GM12878 (cell line): Measurements from ENCODE around the gene MVB12B. TPM values are rescaled to one million over a fixed set of nuclear protein-coding genes. Genes with fewer than 3 reads are reported as not detected.

Experiments used
- ATAC-seq: fragments of 200-7000 bp; cut with Tn5 transposase; 3 replicates; pipeline ENCODE4 v1.9.1; 2020; ENCODE audit warnings: mild to moderate bottlenecking, moderate library complexity
- BruUV-seq: library from RNA; stranded (reverse); fragments of 400-500 nt; replicated peaks from 2 replicates; lab custom pipeline; 2021; lab: Mats Ljungman, UMichigan
- CTCF ChIA-PET: fragments of 300-600 bp; sonication (Branson Sonifier 250); formaldehyde crosslinking; extraction: SDS; loops from one replicate; lab custom pipeline; 2021; ENCODE audit warnings: inconsistent platforms; lab: Yijun Ruan, JAX
- POLR2A ChIA-PET: fragments of 350-600 bp; formaldehyde crosslinking; extraction: SDS; loops from one replicate; lab custom pipeline; 2021; ENCODE audit warnings: inconsistent platforms; lab: Charles Lee
- RAD21 ChIA-PET: fragments of 300-600 bp; sonication (Branson Sonifier 250); formaldehyde crosslinking; loops from one replicate; lab custom pipeline; 2023; ENCODE audit warnings: antibody characterized with exemption; ENCODE audit not compliant: unreplicated experiment; lab: Charles Lee
- SMC1A ChIA-PET: fragments of 300-600 bp; sonication (Branson Sonifier 250); formaldehyde crosslinking; loops from one replicate; lab custom pipeline; 2023; ENCODE audit not compliant: unreplicated experiment, uncharacterized antibody; lab: Charles Lee
- DNase-seq: peaks from one replicate; pipeline ENCODE4 v3.0.0-alpha.2; 2011; ENCODE audit warnings: low read depth, low spot score
- FAIRE-seq: peaks from 3 replicates; lab custom pipeline; 2011; peaks lifted over from hg19 to GRCh38; lab: Jason Lieb, UNC
- H2AFZ ChIP-seq: 2 replicates; pipeline ENCODE4 v1.6.0; 2011; ENCODE audit warnings: low read depth, low read length, control low read depth; ENCODE audit not compliant: control insufficient read depth
- H3K27ac ChIP-seq: 2 replicates; pipeline ENCODE4 v1.5.1; 2011; ENCODE audit warnings: control low read depth; ENCODE audit not compliant: control insufficient read depth, insufficient read depth
- H3K27me3 ChIP-seq, 2 experiments: replicated peaks in 1 of 2; 2 replicates each; pipeline versions ENCODE4 v1.6.0 to v1.6.1; 2011; ENCODE audit warnings: low read length in 1 of 2; ENCODE audit not compliant: control insufficient read depth in 2 of 2, insufficient read depth in 2 of 2
- H3K36me3 ChIP-seq, 2 experiments: 2 replicates each; pipeline ENCODE4 v1.5.1; 2011; ENCODE audit warnings: low read length in 1 of 2; ENCODE audit not compliant: control insufficient read depth in 2 of 2, insufficient read depth in 2 of 2
- H3K4me1 ChIP-seq: 2 replicates; pipeline ENCODE4 v1.6.1; 2011; ENCODE audit warnings: mild to moderate bottlenecking, low read length, moderate library complexity, mixed read lengths; ENCODE audit not compliant: control insufficient read depth, insufficient read depth
- H3K4me2 ChIP-seq: 2 replicates; pipeline ENCODE4 v1.6.0; 2011; ENCODE audit warnings: control low read depth; ENCODE audit not compliant: control insufficient read depth, insufficient read depth
- H3K4me3 ChIP-seq: fragments of 200-600 bp; sonication (generic); 2 replicates; pipeline ENCODE4 v1.5.1; 2016
- H3K79me2 ChIP-seq: 2 replicates; pipeline ENCODE4 v1.6.0; 2011; ENCODE audit warnings: low read length; ENCODE audit not compliant: control insufficient read depth, insufficient read depth
- H3K9ac ChIP-seq: 2 replicates; pipeline ENCODE4 v1.8.0; 2011; ENCODE audit warnings: low read length, control low read depth, mixed read lengths; ENCODE audit not compliant: control insufficient read depth, insufficient read depth
- H3K9me3 ChIP-seq: replicated peaks from 3 replicates; pipeline ENCODE4 v1.5.1; 2011; ENCODE audit warnings: mild to moderate bottlenecking, low read length; ENCODE audit not compliant: control insufficient read depth, insufficient read depth
- H4K20me1 ChIP-seq: 2 replicates; pipeline ENCODE4 v1.6.0; 2011; ENCODE audit not compliant: control insufficient read depth, insufficient read depth
- FOXM1 ChIP-seq: IDR thresholded peaks from 2 replicates; pipeline ENCODE4 v1.6.1; 2012; ENCODE audit warnings: low read depth, mild to moderate bottlenecking, inconsistent platforms, low read length, moderate library complexity
- HDAC2 ChIP-seq: fragments of 200-600 bp; sonication (generic); IDR thresholded peaks from 2 replicates; pipeline ENCODE4 v1.6.1; 2017
- NR2C2 ChIP-seq: IDR thresholded peaks from 2 replicates; pipeline ENCODE4 v1.6.1; 2011; ENCODE audit warnings: borderline replicate concordance, low read depth; ENCODE audit not compliant: control insufficient read depth, insufficient read length
- PML ChIP-seq: IDR thresholded peaks from 2 replicates; pipeline ENCODE4 v1.6.1; 2012; ENCODE audit warnings: low read length, inconsistent platforms
- POLR2A ChIP-seq: IDR thresholded peaks from 2 replicates; pipeline ENCODE4 v1.6.1; 2011; ENCODE audit warnings: low read depth, mild to moderate bottlenecking, low read length
- RAD21 ChIP-seq: IDR thresholded peaks from 2 replicates; pipeline ENCODE4 v1.6.1; 2011; ENCODE audit warnings: mild to moderate bottlenecking, low read depth, low read length, moderate library complexity; ENCODE audit not compliant: insufficient read depth
- SIN3A ChIP-seq: IDR thresholded peaks from 2 replicates; pipeline ENCODE4 v1.6.1; 2012; ENCODE audit warnings: low read depth, low read length, improper control_type of control experiment
- SIX5 ChIP-seq: IDR thresholded peaks from 2 replicates; pipeline ENCODE4 v1.6.1; 2011; ENCODE audit warnings: mild to moderate bottlenecking, low read depth, low read length, moderate library complexity; ENCODE audit not compliant: severe bottlenecking
- TBL1XR1 ChIP-seq: IDR thresholded peaks from 2 replicates; pipeline ENCODE4 v1.6.1; 2012; ENCODE audit warnings: low read depth, low read length, improper control_type of control experiment
- ZBTB33 ChIP-seq: fragments of 450-650 bp; IDR thresholded peaks from 2 replicates; pipeline ENCODE4 v1.6.1; 2017; ENCODE audit warnings: mild to moderate bottlenecking
- ZNF592 ChIP-seq: fragments of 450-650 bp; IDR thresholded peaks from 2 replicates; pipeline ENCODE4 v1.6.1; 2017; ENCODE audit warnings: mild to moderate bottlenecking, moderate library complexity
- ZNF622 ChIP-seq: fragments of 450-650 bp; IDR thresholded peaks from 2 replicates; pipeline ENCODE4 v1.6.1; 2017; ENCODE audit warnings: mild to moderate bottlenecking, inconsistent platforms
- WGBS: methylation state at CpG from one replicate; pipeline ENCODE4 v1.1.6; 2016; ENCODE audit warnings: low lambda C conversion rate; ENCODE audit not compliant: insufficient replicate concordance, insufficient coverage; ENCODE audit errors: missing lambda C conversion rate; 5-methylcytosine and 5-hydroxymethylcytosine counted together
- in situ Hi-C: fragments of 300-500 bp; cut with MboI; formaldehyde crosslinking; loops from 9 replicates; pipeline ENCODE4 v1.14.3; 2018; ENCODE audit warnings: mixed read lengths
- intact Hi-C: fragments of 100-400 bp; cut with micrococcal nuclease; formaldehyde crosslinking; loops from one replicate; pipeline ENCODE4 v1.14.2; 2022; ENCODE audit not compliant: unreplicated experiment
- polyA plus RNA-seq, 11 experiments: library from polyadenylated mRNA; depleted of rRNA in 4 of 11; unstranded in 6 of 11; stranded (reverse) in 5 of 11; fragments of >200 nt; fragmentation: Nextera tagmentation in 4 of 11; fragmentation: Illumina TruSeq in 1 of 11; extraction: Ambion mirVana in 4 of 11; extraction: Trizol in 1 of 11; gene quantifications; 1 replicate in 1 of 11; 2 replicates in 10 of 11; pipeline versions ENCODE4 v1.2.1 to v1.2.3, GENCODE V29; 2011 to 2016; ENCODE audit warnings: inconsistent platforms in 2 of 11, missing spikeins in 2 of 11, low read depth in 1 of 11
- total RNA-seq, 4 experiments: library from RNA; depleted of rRNA in 3 of 4; stranded (reverse); fragments of >200 nt in 3 of 4; fragmentation: Illumina TruSeq in 1 of 4; extraction: Trizol in 1 of 4; gene quantifications; 2 replicates each; pipeline versions ENCODE4 v1.2.1 to v1.2.3, GENCODE V29; 2013 to 2021
- TF ChIP-seq, protein P1 (sequence below): fragments of 450-650 bp; IDR thresholded peaks from 2 replicates; pipeline ENCODE4 v1.6.1; 2014; ENCODE audit warnings: mild to moderate bottlenecking
- TF ChIP-seq, protein P2 (sequence below): IDR thresholded peaks from 2 replicates; pipeline ENCODE4 v1.6.1; 2012; ENCODE audit warnings: low read depth, low read length, improper control_type of control experiment
- TF ChIP-seq, protein P3 (sequence below): fragments of 150-350 bp; IDR thresholded peaks from 2 replicates; pipeline ENCODE4 v1.6.1; 2016; ENCODE audit warnings: low read depth, low read length

MVB12B gene
- total and polyA plus RNA-seq, 10 of the 15 experiments (the other 5 are each of a cell fraction or from before 2014, with no cell fraction given) = 0.08 TPM; not detected in 9

GRCh38 chr9:126480813-126481212, 154.2 kb downstream of the MVB12B start:
- Histone ChIP-seq H3K79me2 (no peaks in the 10 kb centered on the region), H3K4me1 (no peaks in the 10 kb centered on the region), H3K4me3 (no peak overlapping the region), H3K9me3 (no peaks in the 10 kb centered on the region; the same call in 2 of the 3 replicates), H3K36me3 (no peaks in the 10 kb centered on the region), H4K20me1 (no peaks in the 10 kb centered on the region), H3K4me2 (no peak overlapping the region), H3K27me3 (peaks cover 0 to 1% of the 10 kb centered on the region in 2 experiments; a peak in 2 of 4 replicates), H3K9ac (no peak overlapping the region), H2AFZ (no peak overlapping the region), H3K27ac (no peak overlapping the region)
- WGBS = 24% methylated on average over 6 of the region's 6 CpGs
- SMC1A ChIA-PET = no interaction called here
- CTCF ChIA-PET = interaction anchor here (0.8 to 1.6 kb wide), 2 partner anchors 11 to 178 kb away, joined by 3 to 9 read pairs; no protein-coding TSS in a partner anchor
- in situ Hi-C loops (loop anchor here (10.0 kb wide), 1 partner anchor 336 kb away; no protein-coding TSS in a partner anchor), intact Hi-C loops (no loop called here)
- POLR2A ChIA-PET = no interaction called here
- FAIRE-seq (no peak), ATAC-seq (no peak), DNase-seq (no peak)
- RAD21 ChIA-PET = no interaction called here
- no TSS peak for BruUV-seq
- TF ChIP-seq SIX5 (no peak), FOXM1 (no peak), ZNF622 (no peak), ZBTB33 (no peak), HDAC2 (no peak), NR2C2 (no peak), ZNF592 (no peak), POLR2A (no peak), TBL1XR1 (no peak), PML (no peak), RAD21 (no peak), SIN3A (no peak)
- TF ChIP-seq, protein P1, sequence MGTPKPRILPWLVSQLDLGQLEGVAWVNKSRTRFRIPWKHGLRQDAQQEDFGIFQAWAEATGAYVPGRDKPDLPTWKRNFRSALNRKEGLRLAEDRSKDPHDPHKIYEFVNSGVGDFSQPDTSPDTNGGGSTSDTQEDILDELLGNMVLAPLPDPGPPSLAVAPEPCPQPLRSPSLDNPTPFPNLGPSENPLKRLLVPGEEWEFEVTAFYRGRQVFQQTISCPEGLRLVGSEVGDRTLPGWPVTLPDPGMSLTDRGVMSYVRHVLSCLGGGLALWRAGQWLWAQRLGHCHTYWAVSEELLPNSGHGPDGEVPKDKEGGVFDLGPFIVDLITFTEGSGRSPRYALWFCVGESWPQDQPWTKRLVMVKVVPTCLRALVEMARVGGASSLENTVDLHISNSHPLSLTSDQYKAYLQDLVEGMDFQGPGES = no peak
- TF ChIP-seq, protein P2, sequence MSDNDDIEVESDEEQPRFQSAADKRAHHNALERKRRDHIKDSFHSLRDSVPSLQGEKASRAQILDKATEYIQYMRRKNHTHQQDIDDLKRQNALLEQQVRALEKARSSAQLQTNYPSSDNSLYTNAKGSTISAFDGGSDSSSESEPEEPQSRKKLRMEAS = no peak
- TF ChIP-seq, protein P3, sequence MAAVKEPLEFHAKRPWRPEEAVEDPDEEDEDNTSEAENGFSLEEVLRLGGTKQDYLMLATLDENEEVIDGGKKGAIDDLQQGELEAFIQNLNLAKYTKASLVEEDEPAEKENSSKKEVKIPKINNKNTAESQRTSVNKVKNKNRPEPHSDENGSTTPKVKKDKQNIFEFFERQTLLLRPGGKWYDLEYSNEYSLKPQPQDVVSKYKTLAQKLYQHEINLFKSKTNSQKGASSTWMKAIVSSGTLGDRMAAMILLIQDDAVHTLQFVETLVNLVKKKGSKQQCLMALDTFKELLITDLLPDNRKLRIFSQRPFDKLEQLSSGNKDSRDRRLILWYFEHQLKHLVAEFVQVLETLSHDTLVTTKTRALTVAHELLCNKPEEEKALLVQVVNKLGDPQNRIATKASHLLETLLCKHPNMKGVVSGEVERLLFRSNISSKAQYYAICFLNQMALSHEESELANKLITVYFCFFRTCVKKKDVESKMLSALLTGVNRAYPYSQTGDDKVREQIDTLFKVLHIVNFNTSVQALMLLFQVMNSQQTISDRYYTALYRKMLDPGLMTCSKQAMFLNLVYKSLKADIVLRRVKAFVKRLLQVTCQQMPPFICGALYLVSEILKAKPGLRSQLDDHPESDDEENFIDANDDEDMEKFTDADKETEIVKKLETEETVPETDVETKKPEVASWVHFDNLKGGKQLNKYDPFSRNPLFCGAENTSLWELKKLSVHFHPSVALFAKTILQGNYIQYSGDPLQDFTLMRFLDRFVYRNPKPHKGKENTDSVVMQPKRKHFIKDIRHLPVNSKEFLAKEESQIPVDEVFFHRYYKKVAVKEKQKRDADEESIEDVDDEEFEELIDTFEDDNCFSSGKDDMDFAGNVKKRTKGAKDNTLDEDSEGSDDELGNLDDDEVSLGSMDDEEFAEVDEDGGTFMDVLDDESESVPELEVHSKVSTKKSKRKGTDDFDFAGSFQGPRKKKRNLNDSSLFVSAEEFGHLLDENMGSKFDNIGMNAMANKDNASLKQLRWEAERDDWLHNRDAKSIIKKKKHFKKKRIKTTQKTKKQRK = no peak
